H1 (cell line): ENCODE results near the gene HHAT. TPM values are rescaled to one million over a fixed set of nuclear protein-coding genes. Genes with fewer than 3 reads are reported as not detected.

Experiments used
- CTCF ChIA-PET: fragments of 300-600 bp; sonication (Branson Sonifier 250); formaldehyde crosslinking; loops from one replicate; lab custom pipeline; 2021; ENCODE audit not compliant: partially characterized antibody; lab: Charles Lee
- POLR2A ChIA-PET: fragments of 300-600 bp; sonication (Branson Sonifier 250); formaldehyde crosslinking; loops from one replicate; lab custom pipeline; 2021; ENCODE audit warnings: inconsistent platforms; ENCODE audit not compliant: partially characterized antibody; lab: Charles Lee
- DNase-seq, 2 experiments: peaks; one replicate each; pipeline versions ENCODE4 v3.0.0 to v3.0.0-alpha.2; 2010 to 2022; ENCODE audit warnings: low spot score in 2 of 2, low read depth in 1 of 2, mixed read lengths in 1 of 2
- FAIRE-seq: peaks from 2 replicates; lab custom pipeline; 2011; peaks lifted over from hg19 to GRCh38; lab: Jason Lieb, UNC
- H2AFZ ChIP-seq: 2 replicates; pipeline ENCODE4 v1.8.1; 2012; ENCODE audit warnings: low read length, inconsistent platforms
- H2AK5ac ChIP-seq: 2 replicates; pipeline ENCODE4 v1.6.1; 2013; ENCODE audit warnings: low read depth, low read length
- H2BK120ac ChIP-seq: replicated peaks from 2 replicates; pipeline ENCODE3; 2013; ENCODE audit warnings: low read depth, low read length, inconsistent platforms
- H2BK12ac ChIP-seq: 2 replicates; pipeline ENCODE4 v1.6.1; 2013; ENCODE audit warnings: low read depth, low read length
- H2BK15ac ChIP-seq: 2 replicates; pipeline ENCODE4 v1.6.1; 2013; ENCODE audit warnings: low read length
- H2BK20ac ChIP-seq: 2 replicates; pipeline ENCODE4 v1.6.1; 2013; ENCODE audit warnings: low read length
- H2BK5ac ChIP-seq: 2 replicates; pipeline ENCODE4 v1.6.1; 2013; ENCODE audit warnings: low read depth, low read length
- H3K14ac ChIP-seq: 2 replicates; pipeline ENCODE4 v1.6.1; 2013; ENCODE audit warnings: inconsistent platforms; ENCODE audit not compliant: insufficient read length
- H3K18ac ChIP-seq: 2 replicates; pipeline ENCODE4 v1.6.1; 2013; ENCODE audit warnings: low read length; ENCODE audit errors: extremely low read depth
- H3K23ac ChIP-seq: 2 replicates; pipeline ENCODE4 v1.6.1; 2013; ENCODE audit warnings: inconsistent platforms; ENCODE audit not compliant: insufficient read length
- H3K23me2 ChIP-seq: 2 replicates; pipeline ENCODE4 v1.6.1; 2013; ENCODE audit warnings: low read depth, low read length
- H3K27ac ChIP-seq: 2 replicates; pipeline ENCODE4 v1.6.1; 2011; ENCODE audit warnings: low read depth, low read length, inconsistent platforms
- H3K27me3 ChIP-seq, 4 experiments: replicated peaks in 1 of 4; 1 replicate in 1 of 4; 2 replicates in 3 of 4; pipeline versions ENCODE4 v1.6.1 to v1.8.1; 2011 to 2013; ENCODE audit warnings: low read length in 3 of 4, mild to moderate bottlenecking in 3 of 4, inconsistent platforms in 2 of 4, mixed read lengths in 2 of 4, moderate library complexity in 1 of 4; ENCODE audit not compliant: control insufficient read depth in 3 of 4, insufficient read depth in 3 of 4; ENCODE audit errors: extremely low read depth in 1 of 4
- H3K36me3 ChIP-seq, 4 experiments: 2 replicates each; pipeline versions ENCODE4 v1.6.1 to v1.8.1; 2011 to 2013; ENCODE audit warnings: mild to moderate bottlenecking in 4 of 4, low read length in 3 of 4, moderate library complexity in 2 of 4, control low read depth in 1 of 4, inconsistent platforms in 1 of 4; ENCODE audit not compliant: insufficient read depth in 4 of 4, control insufficient read depth in 2 of 4
- H3K4ac ChIP-seq: replicated peaks from 2 replicates; pipeline ENCODE3; 2013; ENCODE audit warnings: low read length, low read depth, mixed read lengths, inconsistent platforms; ENCODE audit not compliant: insufficient read length
- H3K4me1 ChIP-seq, 4 experiments: replicated peaks in 1 of 4; 1 replicate in 1 of 4; 2 replicates in 3 of 4; pipeline versions ENCODE4 v1.6.1 to v1.8.1; 2011 to 2013; ENCODE audit warnings: low read length in 3 of 4, inconsistent platforms in 2 of 4, mixed read lengths in 1 of 4; ENCODE audit not compliant: insufficient read depth in 4 of 4, control insufficient read depth in 3 of 4
- H3K4me2 ChIP-seq, 2 experiments: 2 replicates each; pipeline versions ENCODE4 v1.6.1 to v1.8.1; 2011 to 2013; ENCODE audit warnings: low read depth in 2 of 2, low read length in 2 of 2, control low read depth in 1 of 2, inconsistent platforms in 1 of 2, mild to moderate bottlenecking in 1 of 2; ENCODE audit not compliant: insufficient read depth in 1 of 2
- H3K4me3 ChIP-seq, 4 experiments: fragments of 200-600, 300-600 bp in 1 of 4; sonication (generic), shearing (Covaris generic), sonication (Bioruptor Twin) in 1 of 4; 2 replicates each; pipeline versions ENCODE4 v1.5.1 to v1.8.1; 2011 to 2016; ENCODE audit warnings: low read length in 4 of 4, low read depth in 3 of 4, control low read depth in 2 of 4, inconsistent platforms in 2 of 4, mild to moderate bottlenecking in 2 of 4, mixed read lengths in 1 of 4, moderate library complexity in 1 of 4; ENCODE audit not compliant: insufficient read depth in 2 of 4; ENCODE audit errors: extremely low read depth in 1 of 4
- H3K56ac ChIP-seq: replicated peaks from 2 replicates; pipeline ENCODE3; 2013; ENCODE audit warnings: low read depth, mild to moderate bottlenecking, mixed read lengths, low read length, inconsistent platforms; ENCODE audit not compliant: insufficient read length
- H3K79me1 ChIP-seq: 2 replicates; pipeline ENCODE4 v1.6.1; 2013; ENCODE audit warnings: low read depth, low read length, control low read depth
- H3K79me2 ChIP-seq, 2 experiments: 2 replicates each; pipeline versions ENCODE4 v1.6.1 to v1.8.1; 2012 to 2013; ENCODE audit warnings: low read length in 2 of 2, mild to moderate bottlenecking in 2 of 2, inconsistent platforms in 1 of 2; ENCODE audit not compliant: insufficient read depth in 2 of 2, control insufficient read depth in 1 of 2
- H3K9ac ChIP-seq, 4 experiments: replicated peaks in 1 of 4; 1 replicate in 1 of 4; 2 replicates in 3 of 4; pipeline versions ENCODE4 v1.6.1 to v1.8.1; 2011 to 2013; ENCODE audit warnings: low read depth in 3 of 4, low read length in 3 of 4, control low read depth in 2 of 4, mild to moderate bottlenecking in 2 of 4, moderate library complexity in 2 of 4, inconsistent platforms in 1 of 4; ENCODE audit errors: extremely low read depth in 1 of 4
- H3K9me3 ChIP-seq, 2 experiments: 2 replicates each; pipeline versions ENCODE4 v1.6.1 to v1.8.1; 2012 to 2013; ENCODE audit warnings: mild to moderate bottlenecking in 2 of 2, moderate library complexity in 2 of 2, control low read depth in 1 of 2, inconsistent platforms in 1 of 2, low read depth in 1 of 2, low read length in 1 of 2, mixed read lengths in 1 of 2; ENCODE audit not compliant: insufficient read depth in 2 of 2
- H4K20me1 ChIP-seq, 2 experiments: replicated peaks in 1 of 2; 2 replicates each; pipeline versions ENCODE3 to v1.8.1; 2011 to 2013; ENCODE audit warnings: inconsistent platforms in 2 of 2, low read length in 2 of 2, mild to moderate bottlenecking in 1 of 2; ENCODE audit not compliant: insufficient read depth in 2 of 2, control insufficient read depth in 1 of 2
- H4K5ac ChIP-seq: 2 replicates; pipeline ENCODE4 v1.6.1; 2013; ENCODE audit warnings: low read length, low read depth, mixed read lengths, inconsistent platforms; ENCODE audit not compliant: insufficient read length
- H4K8ac ChIP-seq: 2 replicates; pipeline ENCODE4 v1.8.0; 2013; ENCODE audit warnings: mild to moderate bottlenecking, moderate library complexity, low read length, inconsistent platforms; ENCODE audit not compliant: insufficient read depth; ENCODE audit errors: extremely low read depth
- H4K91ac ChIP-seq: replicated peaks from 2 replicates; pipeline ENCODE3; 2013; ENCODE audit warnings: low read length, mixed read lengths, inconsistent platforms; ENCODE audit not compliant: insufficient read length
- ASH2L ChIP-seq: fragments of 200-600, 300-600 bp; sonication (generic); IDR thresholded peaks from one replicate; pipeline ENCODE4 v1.7.1; 2017; ENCODE audit warnings: low read length
- CHD2 ChIP-seq: IDR thresholded peaks from 2 replicates; pipeline ENCODE4 v1.6.1; 2012; ENCODE audit warnings: low read length, improper control_type of control experiment
- NANOG ChIP-seq: IDR thresholded peaks from 2 replicates; pipeline ENCODE4 v1.6.1; 2011; ENCODE audit warnings: low read length, low read depth, mild to moderate bottlenecking, inconsistent platforms; ENCODE audit not compliant: insufficient read depth, poor library complexity, severe bottlenecking
- SAP30 ChIP-seq: fragments of 300-600 bp; sonication (generic); IDR thresholded peaks from 2 replicates; pipeline ENCODE4 v1.7.1; 2012; ENCODE audit warnings: low read length, moderate library complexity, mild to moderate bottlenecking, inconsistent platforms; ENCODE audit not compliant: insufficient read depth, insufficient replicate concordance
- SIN3A ChIP-seq, 2 experiments: IDR thresholded peaks in 1 of 2; conservative IDR thresholded peaks in 1 of 2; 2 replicates each; pipeline ENCODE4 v1.6.1; 2011 to 2012; ENCODE audit warnings: low read length in 2 of 2, improper control_type of control experiment in 1 of 2, low read depth in 1 of 2, mild to moderate bottlenecking in 1 of 2
- TCF12 ChIP-seq: IDR thresholded peaks from 2 replicates; pipeline ENCODE4 v1.6.1; 2011; ENCODE audit warnings: low read depth, mild to moderate bottlenecking, low read length
- YY1 ChIP-seq: IDR thresholded peaks from 2 replicates; pipeline ENCODE4 v1.6.1; 2011; ENCODE audit warnings: low read depth, mild to moderate bottlenecking, low read length
- WGBS, 2 experiments: shearing (Covaris generic) in 1 of 2; methylation state at CpG; one replicate each; pipeline versions ENCODE4 v1.1.6 to v1.1.7; 2013 to 2015; ENCODE audit warnings: low lambda C conversion rate in 2 of 2, mixed read lengths in 2 of 2, inconsistent platforms in 1 of 2, low coverage in 1 of 2, missing lambda C conversion rate in 1 of 2; ENCODE audit not compliant: insufficient replicate concordance in 2 of 2, insufficient coverage in 1 of 2, insufficient read length in 1 of 2; ENCODE audit errors: extremely low coverage in 1 of 2, missing lambda C conversion rate in 1 of 2; 5-methylcytosine and 5-hydroxymethylcytosine counted together
- polyA plus RNA-seq, 7 experiments: library from polyadenylated mRNA; depleted of rRNA in 3 of 7; stranded (reverse) in 5 of 7; unstranded in 2 of 7; fragments of >200 nt in 5 of 7; fragments of 200-250 nt in 2 of 7; gene quantifications; 1 replicate in 5 of 7; 2 replicates in 1 of 7; 4 replicates in 1 of 7; pipeline versions ENCODE4 v1.2.1 to v1.2.3, GENCODE V29; 2011 to 2013; ENCODE audit warnings: missing spikeins in 2 of 7, mixed read lengths in 2 of 7
- total RNA-seq: library from RNA; stranded (reverse); fragmentation: NEBNext Ultra II Directional; extraction: Animal tissue kit (Norgen Biotek cat#: 25700); gene quantifications from 2 replicates; pipeline ENCODE4 v1.2.1, GENCODE V29; 2021

The HHAT gene
- total and polyA plus RNA-seq, 2 of the 8 experiments (the other 6 are each of a cell fraction or from before 2014, with no cell fraction given), result 0.15 to 0.51 TPM

GRCh38 chr1:210301615-210302000, 27.1 kb upstream of the HHAT start:
- Histone ChIP-seq H3K27me3 (no peaks in the 10 kb centered on the region), H3K79me2 (no peaks in the 10 kb centered on the region), H3K4ac (no peak overlapping the region), H2BK12ac (no peak overlapping the region), H2BK20ac (no peak overlapping the region), H2AK5ac (no peak overlapping the region), H3K79me1 (no peaks in the 10 kb centered on the region), H4K5ac (no peak overlapping the region), H3K36me3 (no peaks in the 10 kb centered on the region), H2BK15ac (0 out of 2 replicates have a peak overlapping the region, but pooled peaks have one; percentile 32), H2BK5ac (no peak overlapping the region), H4K91ac (no peak overlapping the region), H3K9ac (no peak overlapping the region), H3K23me2 (no peaks in the 10 kb centered on the region), H3K4me2 (no peak overlapping the region), H3K14ac (no peak overlapping the region), H3K23ac (no peak overlapping the region), H3K4me1 (peaks cover 0 to 3% (median 0%) of the 10 kb centered on the region in 4 experiments; a peak in 1 of 7 replicates), H3K18ac (no peak overlapping the region), H3K4me3 (no peak overlapping the region), H2AFZ (no peak overlapping the region), H4K8ac (no peak overlapping the region), H2BK120ac (no peak overlapping the region), H3K27ac (no peak overlapping the region), H4K20me1 (no peaks in the 10 kb centered on the region), H3K56ac (no peak overlapping the region), H3K9me3 (no peaks in the 10 kb centered on the region)
- FAIRE-seq (no peak), DNase-seq (no peak)
- CTCF ChIA-PET, result interaction anchor here (0.6 to 4.7 kb wide), 9 partner anchors 10 to 470 kb away, joined by 3 to 43 read pairs (median 3); no protein-coding TSS in a partner anchor
- POLR2A ChIA-PET, result interaction anchor here (1.5 to 3.9 kb wide), 3 partner anchors 9 to 72 kb away, joined by 4 to 14 read pairs (median 9); no protein-coding TSS in a partner anchor
- 85% methylated on average over 7 of the region's 7 CpGs; no CpG with 5 or more reads in 1 of the 2 experiments for WGBS, 2 experiments
- TF ChIP-seq SIN3A (conservative IDR thresholded peaks at IDR 0.05 in 1 of 2, IDR thresholded peaks at IDR 0.05 in 1 of 2; ENCODE audit: low read depth in 1 of 2, low read length in 2 of 2) (no peak), YY1 (no peak), ASH2L (no peak), TCF12 (no peak), SAP30 (no peak), CHD2 (no peak), NANOG (no peak)
